Measurements from ENCODE around the gene TSC2.

The TSC2 gene

GRCh38 chr16:2079991-2080390, 32.2 kb downstream of the TSC2 start:
- TF ChIP-seq, protein P1, sequence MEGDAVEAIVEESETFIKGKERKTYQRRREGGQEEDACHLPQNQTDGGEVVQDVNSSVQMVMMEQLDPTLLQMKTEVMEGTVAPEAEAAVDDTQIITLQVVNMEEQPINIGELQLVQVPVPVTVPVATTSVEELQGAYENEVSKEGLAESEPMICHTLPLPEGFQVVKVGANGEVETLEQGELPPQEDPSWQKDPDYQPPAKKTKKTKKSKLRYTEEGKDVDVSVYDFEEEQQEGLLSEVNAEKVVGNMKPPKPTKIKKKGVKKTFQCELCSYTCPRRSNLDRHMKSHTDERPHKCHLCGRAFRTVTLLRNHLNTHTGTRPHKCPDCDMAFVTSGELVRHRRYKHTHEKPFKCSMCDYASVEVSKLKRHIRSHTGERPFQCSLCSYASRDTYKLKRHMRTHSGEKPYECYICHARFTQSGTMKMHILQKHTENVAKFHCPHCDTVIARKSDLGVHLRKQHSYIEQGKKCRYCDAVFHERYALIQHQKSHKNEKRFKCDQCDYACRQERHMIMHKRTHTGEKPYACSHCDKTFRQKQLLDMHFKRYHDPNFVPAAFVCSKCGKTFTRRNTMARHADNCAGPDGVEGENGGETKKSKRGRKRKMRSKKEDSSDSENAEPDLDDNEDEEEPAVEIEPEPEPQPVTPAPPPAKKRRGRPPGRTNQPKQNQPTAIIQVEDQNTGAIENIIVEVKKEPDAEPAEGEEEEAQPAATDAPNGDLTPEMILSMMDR (conservative IDR thresholded peaks at IDR 0.05; ENCODE audit: low read length) = no peak
- DNase-seq (ENCODE audit: low read depth) = no peak
- no peak overlapping the region for H3K4me3 ChIP-seq (ENCODE audit: low read length)

GRCh38 chr16:2081201-2082084, 33.7 kb downstream of the TSC2 start:
- TF ChIP-seq, protein P1 (conservative IDR thresholded peaks at IDR 0.05; ENCODE audit: low read length) = no peak
- H3K4me3 ChIP-seq (ENCODE audit: low read length) = no peak overlapping the region
- DNase-seq (ENCODE audit: low read depth) = no peak

GRCh38 chr16:2082171-2082982, 34.6 kb downstream of the TSC2 start:
- TF ChIP-seq, protein P1 (conservative IDR thresholded peaks at IDR 0.05; ENCODE audit: low read length) = no peak
- DNase-seq (ENCODE audit: low read depth) = no peak
- H3K4me3 ChIP-seq (ENCODE audit: low read length) = no peak overlapping the region

- no peak overlapping the region for H3K4me3 ChIP-seq (ENCODE audit: low read length)
- no peak for DNase-seq (ENCODE audit: low read depth)
- TF ChIP-seq, protein P1 (conservative IDR thresholded peaks at IDR 0.05; ENCODE audit: low read length) = no peak
These were observed 35.2 kb downstream of the TSC2 start for GRCh38 chr16:2082983-2083364.

- TF ChIP-seq, protein P1 (conservative IDR thresholded peaks at IDR 0.05; ENCODE audit: low read length) = no peak
- H3K4me3 ChIP-seq (ENCODE audit: low read length) = no peak overlapping the region
- no peak for DNase-seq (ENCODE audit: low read depth)
These were observed 35.6 kb downstream of the TSC2 start for GRCh38 chr16:2083409-2083808.

DNA sequence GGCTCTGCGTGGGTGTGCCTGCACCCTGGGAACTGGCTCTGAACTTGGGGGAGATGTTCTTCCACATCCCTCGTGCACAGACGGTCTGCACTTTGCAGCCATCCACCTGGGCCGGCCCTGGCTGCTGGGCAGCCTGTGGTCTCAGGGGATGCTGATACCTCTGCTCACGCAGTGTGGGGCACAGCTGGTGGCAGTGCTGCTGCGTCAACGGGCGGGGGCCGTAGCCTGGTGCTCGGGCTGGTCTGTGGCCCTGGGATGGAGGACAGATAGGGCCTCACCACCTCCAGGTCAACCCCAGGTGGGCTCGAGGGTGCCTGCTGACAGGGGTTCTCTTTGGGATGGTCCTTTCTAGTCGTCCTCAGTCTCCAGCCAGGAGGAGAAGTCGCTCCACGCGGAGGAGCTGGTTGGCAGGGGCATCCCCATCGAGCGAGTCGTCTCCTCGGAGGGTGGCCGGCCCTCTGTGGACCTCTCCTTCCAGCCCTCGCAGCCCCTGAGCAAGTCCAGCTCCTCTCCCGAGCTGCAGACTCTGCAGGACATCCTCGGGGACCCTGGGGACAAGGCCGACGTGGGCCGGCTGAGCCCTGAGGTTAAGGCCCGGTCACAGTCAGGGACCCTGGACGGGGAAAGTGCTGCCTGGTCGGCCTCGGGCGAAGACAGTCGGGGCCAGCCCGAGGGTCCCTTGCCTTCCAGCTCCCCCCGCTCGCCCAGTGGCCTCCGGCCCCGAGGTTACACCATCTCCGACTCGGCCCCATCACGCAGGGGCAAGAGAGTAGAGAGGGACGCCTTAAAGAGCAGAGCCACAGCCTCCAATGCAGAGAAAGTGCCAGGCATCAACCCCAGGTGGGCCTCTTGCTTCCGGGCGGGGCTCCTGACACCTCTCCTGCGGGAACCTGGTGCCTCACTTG, 36.3 kb downstream of the TSC2 start:
- TF ChIP-seq, protein P1 (conservative IDR thresholded peaks at IDR 0.05; ENCODE audit: low read length) = no peak
- no peak for DNase-seq (ENCODE audit: low read depth)
- no peak overlapping the region for H3K4me3 ChIP-seq (ENCODE audit: low read length)

Data from AG10803 (cell line).